Measurements from ENCODE around the gene MYO10.
A peak's percentile ranks its signal among the peaks of the same experiment; 100 is the strongest.

The MYO10 gene

GRCh38 chr5:16644301-16644889, 291.7 kb downstream of the MYO10 start:
- no peak for DNase-seq
- in situ Hi-C loops (cut with HindIII; ENCODE audit: low pct_ligation_motif_present, low pct_unique_long_range_greater_than_20kb, low sequenced_read_pairs), result no loop called here

- DNase-seq, result no peak
- in situ Hi-C loops (cut with HindIII; ENCODE audit: low pct_ligation_motif_present, low pct_unique_long_range_greater_than_20kb, low sequenced_read_pairs), result no loop called here
These were observed 293.2 kb downstream of the MYO10 start for GRCh38 chr5:16642867-16643266.

- in situ Hi-C loops (cut with HindIII; ENCODE audit: low pct_ligation_motif_present, low pct_unique_long_range_greater_than_20kb, low sequenced_read_pairs), result no loop called here
- no peak for DNase-seq
These were observed 296.9 kb downstream of the MYO10 start for GRCh38 chr5:16639206-16639605.

GRCh38 chr5:16628376-16628775, 307.7 kb downstream of the MYO10 start:
- no peak for DNase-seq
- in situ Hi-C loops (cut with HindIII; ENCODE audit: low pct_ligation_motif_present, low pct_unique_long_range_greater_than_20kb, low sequenced_read_pairs), result no loop called here

- in situ Hi-C loops (cut with HindIII; ENCODE audit: low pct_ligation_motif_present, low pct_unique_long_range_greater_than_20kb, low sequenced_read_pairs), result no loop called here
- DNase-seq, result no peak
These were observed 309.3 kb downstream of the MYO10 start for GRCh38 chr5:16626696-16627264.

- in situ Hi-C loops (cut with HindIII; ENCODE audit: low pct_ligation_motif_present, low pct_unique_long_range_greater_than_20kb, low sequenced_read_pairs), result no loop called here
- no peak for DNase-seq
These were observed 311.0 kb downstream of the MYO10 start for GRCh38 chr5:16625096-16625495.

GRCh38 chr5:16619136-16619535, 317.0 kb downstream of the MYO10 start:
- DNase-seq, result peak; percentile 20
- in situ Hi-C loops (cut with HindIII; ENCODE audit: low pct_ligation_motif_present, low pct_unique_long_range_greater_than_20kb, low sequenced_read_pairs), result no loop called here

GRCh38 chr5:16618138-16618897, 317.8 kb downstream of the MYO10 start:
- in situ Hi-C loops (cut with HindIII; ENCODE audit: low pct_ligation_motif_present, low pct_unique_long_range_greater_than_20kb, low sequenced_read_pairs), result no loop called here
- DNase-seq, result no peak

- in situ Hi-C loops (cut with HindIII; ENCODE audit: low pct_ligation_motif_present, low pct_unique_long_range_greater_than_20kb, low sequenced_read_pairs), result no loop called here
These were observed 318.7 kb downstream of the MYO10 start for GRCh38 chr5:16617274-16617968.

GRCh38 chr5:16616536-16617273, 319.4 kb downstream of the MYO10 start, which contains the start of gene RETREG1:
Gene RETREG1, minus strand, starts transcription at chr5:16616997. Its CDS starts 26 bp downstream, at chr5:16616971.
- in situ Hi-C loops (cut with HindIII; ENCODE audit: low pct_ligation_motif_present, low pct_unique_long_range_greater_than_20kb, low sequenced_read_pairs), result no loop called here
- peak; percentile 37 for DNase-seq

More at GRCh38 chr5:16617274-16617968, 318.7 kb downstream of the MYO10 start:
- DNase-seq, result peak; percentile 12

- DNase-seq, result no peak
- in situ Hi-C loops (cut with HindIII; ENCODE audit: low pct_ligation_motif_present, low pct_unique_long_range_greater_than_20kb, low sequenced_read_pairs), result no loop called here
These were observed 320.1 kb downstream of the MYO10 start for GRCh38 chr5:16615741-16616535.

GRCh38 chr5:16612007-16612406, 324.1 kb downstream of the MYO10 start:
- no peak for DNase-seq
- in situ Hi-C loops (cut with HindIII; ENCODE audit: low pct_ligation_motif_present, low pct_unique_long_range_greater_than_20kb, low sequenced_read_pairs), result no loop called here
